Activated naive CD4-positive, alpha-beta T cell treated with Interleukin-2 at 50 U/mL for 16 hours (primary cell): ENCODE results near the gene ITGA11.
"Not testable (repeated sequence)": the region's sequence is repeated elsewhere in the genome, so short reads cannot be mapped to it uniquely, and the experiment has no call there.

Source experiments
- DNase-seq: peaks from one replicate; pipeline ENCODE4 v3.0.0-alpha.2; 2020

The ITGA11 gene

DNA sequence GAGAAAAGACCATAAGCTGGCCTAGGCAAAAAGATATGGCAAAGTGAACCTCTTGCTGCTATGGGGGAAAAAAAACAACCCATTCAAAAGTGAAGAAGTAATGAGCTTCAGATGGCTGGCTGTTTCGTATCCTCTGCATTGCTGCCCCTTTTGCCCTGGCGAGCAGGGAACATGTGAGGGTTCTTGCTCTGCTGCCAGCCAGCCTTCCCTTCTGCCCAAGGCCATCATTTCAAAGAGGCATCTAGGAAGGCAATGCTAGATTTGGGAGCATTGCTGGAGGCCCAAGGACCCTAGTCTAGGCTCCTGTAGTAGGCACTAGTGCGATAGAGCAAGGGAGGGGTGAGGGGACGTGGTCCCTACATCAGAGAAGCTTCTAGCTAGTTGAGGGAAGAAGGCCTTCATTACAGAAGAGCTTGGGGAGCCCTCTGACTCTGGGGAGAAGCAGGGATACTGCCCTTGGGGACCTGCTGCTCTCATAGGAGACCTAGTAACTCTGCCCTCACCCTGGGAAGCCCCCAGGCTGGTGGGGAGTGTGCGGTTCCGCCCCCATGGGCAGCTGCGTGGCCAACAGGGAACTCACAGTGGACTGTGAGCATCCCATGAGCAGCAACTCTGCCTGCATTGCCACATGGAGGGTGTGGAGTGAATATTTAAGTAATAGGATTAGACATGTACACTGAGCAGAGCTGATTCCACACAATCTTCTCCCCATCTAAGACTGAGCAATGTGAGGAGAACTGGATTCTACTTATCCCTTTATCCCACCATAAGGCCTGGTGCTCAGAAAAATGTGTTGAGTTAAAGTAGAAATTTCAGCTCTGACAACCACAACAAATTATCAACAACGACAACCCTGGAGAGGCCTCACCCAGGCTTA, 21.3 kb downstream of the ITGA11 start:
- DNase-seq, result no peak

DNA sequence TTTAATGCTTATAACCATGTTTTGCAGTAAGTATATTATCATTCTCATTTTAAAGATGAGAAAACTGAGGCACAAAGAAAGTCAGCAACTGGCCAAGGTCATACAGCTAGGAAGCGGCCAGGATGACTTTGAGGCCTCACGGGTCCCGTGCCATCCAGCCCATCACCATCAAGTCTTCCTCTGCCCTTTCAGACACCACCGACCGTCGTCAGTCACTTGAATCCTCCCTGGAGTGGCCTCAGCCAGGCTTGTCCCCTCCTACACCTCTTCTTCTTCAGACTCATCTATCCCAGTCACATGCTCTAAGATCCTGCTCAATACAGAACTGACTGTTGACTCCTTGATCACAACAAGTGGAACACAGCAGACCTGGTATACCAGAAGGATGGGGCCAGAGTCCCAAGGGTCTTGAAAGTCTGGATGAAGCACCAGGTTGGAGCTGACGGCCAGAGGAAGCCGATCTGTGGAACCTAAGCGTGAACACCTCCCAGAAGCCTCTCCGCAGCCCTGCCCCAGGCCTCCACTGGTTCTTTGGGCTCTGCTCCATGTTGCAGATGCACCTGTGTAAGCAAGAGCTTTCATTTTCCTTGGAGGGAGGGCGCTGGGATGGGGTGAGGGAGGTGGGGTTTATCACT, 22.1 kb downstream of the ITGA11 start:
- no peak for DNase-seq

GRCh38 chr15:68408971-68409370, 23.0 kb downstream of the ITGA11 start:
- no peak for DNase-seq

GRCh38 chr15:68407886-68408881, 23.8 kb downstream of the ITGA11 start:
- no peak for DNase-seq

DNA sequence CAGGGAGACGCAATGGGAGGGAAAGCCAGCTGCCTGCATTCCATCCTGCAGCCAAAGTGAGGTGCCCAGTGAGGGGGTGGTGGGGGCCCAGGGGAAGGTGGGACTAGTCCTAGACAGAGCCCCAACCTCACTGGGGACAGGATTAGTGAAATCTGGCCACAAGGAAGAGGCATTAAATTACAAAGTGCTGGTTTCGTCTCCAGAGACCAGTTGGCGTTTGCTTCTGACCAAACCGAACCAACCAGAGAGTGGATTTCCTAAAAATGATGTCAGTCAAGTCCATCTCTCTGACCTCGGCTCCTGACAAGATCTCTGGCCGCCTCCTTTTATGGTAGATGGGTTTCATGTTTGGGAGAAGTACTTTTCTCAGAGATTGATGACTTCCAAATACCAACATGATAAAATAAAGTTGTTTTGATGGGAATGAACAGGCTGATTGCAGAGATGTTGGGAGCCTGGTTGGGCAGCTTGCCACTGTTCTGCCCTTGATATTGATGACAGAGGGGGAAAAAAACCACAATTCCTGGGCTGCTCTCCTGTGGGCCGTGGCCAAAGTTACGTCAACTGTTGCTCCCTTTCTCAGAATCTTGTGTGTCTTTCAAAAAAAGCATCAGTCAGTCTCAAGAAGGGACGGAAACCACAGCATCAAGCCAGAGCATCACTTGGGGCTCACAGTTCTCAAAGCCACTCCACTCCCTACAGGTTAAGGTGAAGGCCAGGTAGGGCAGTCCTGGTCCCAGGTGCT, 24.6 kb downstream of the ITGA11 start:
- no peak for DNase-seq

GRCh38 chr15:68405378-68406250, 26.3 kb downstream of the ITGA11 start:
- no peak for DNase-seq

DNA sequence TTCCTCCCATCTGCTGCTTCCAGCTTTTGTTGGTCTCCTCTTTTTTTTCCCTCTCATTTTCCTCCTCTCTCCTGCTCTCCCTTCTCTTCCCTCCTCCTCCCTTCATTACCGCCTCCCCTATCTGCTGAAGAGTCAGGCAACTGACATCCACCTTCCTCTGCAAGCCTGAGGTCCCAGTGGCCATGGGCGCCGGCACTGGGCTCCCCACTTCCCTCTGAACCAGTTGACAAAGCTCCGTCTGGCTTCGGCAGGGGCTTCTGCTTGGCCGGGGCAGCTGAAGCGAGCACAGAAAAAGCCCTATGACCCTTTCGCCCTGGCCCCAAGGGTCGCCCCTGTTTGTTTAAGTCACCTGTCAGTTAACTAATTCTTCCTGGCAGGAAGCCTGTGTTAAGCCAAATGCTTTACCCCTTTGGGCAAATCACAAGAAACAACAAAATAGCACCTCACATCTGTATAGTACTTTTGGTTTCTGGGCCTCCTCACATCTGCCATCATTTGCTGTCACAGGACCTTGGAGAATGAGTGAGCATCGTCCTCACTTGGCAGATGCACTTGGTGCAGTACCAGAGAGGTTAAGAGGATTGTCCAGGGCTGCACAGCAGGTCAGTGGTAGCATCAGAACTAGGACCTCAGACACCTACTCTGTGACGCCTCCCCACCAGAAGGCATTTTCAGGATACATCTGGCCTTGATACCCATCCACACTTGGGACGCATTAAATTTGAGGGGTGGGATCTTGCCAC, 27.7 kb downstream of the ITGA11 start:
- DNase-seq, result no peak

DNA sequence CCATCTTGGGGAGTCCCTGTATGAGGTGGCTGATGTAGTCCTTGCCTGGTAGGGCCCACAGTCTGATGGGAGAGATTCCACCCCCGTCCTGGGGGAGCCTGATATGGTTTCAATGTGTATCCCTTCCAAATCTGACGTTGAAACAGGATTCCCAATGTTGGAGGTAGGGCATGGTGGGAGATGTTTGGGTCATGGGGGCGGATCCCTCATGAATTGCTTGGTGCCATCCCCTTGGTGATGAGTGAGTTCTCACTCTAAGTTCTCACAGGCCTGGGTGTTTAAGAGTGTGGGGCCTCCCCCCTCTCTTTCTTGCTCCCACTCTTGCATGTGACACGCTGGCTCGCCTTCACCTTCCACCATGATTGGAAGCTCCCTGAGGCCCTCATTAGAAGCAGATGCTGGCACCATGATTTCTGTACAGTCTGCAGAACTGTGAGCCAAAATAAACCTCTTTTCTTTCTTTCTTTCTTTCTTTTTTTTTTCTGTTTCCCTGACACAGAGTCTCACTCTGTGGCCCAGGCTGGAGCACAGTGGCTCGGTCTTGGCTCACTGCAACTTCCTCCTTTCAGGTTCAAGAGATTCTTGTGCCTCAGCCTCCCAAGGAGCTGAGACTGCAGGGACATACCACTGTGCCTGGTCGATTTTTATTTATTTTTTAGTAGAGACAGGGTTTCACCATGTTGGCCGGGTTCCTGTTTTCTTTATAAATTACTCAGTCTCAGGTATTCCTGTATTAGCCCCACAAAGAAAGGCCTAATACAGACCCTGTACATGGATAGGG, 28.6 kb downstream of the ITGA11 start:
- DNase-seq, result no peak

DNA sequence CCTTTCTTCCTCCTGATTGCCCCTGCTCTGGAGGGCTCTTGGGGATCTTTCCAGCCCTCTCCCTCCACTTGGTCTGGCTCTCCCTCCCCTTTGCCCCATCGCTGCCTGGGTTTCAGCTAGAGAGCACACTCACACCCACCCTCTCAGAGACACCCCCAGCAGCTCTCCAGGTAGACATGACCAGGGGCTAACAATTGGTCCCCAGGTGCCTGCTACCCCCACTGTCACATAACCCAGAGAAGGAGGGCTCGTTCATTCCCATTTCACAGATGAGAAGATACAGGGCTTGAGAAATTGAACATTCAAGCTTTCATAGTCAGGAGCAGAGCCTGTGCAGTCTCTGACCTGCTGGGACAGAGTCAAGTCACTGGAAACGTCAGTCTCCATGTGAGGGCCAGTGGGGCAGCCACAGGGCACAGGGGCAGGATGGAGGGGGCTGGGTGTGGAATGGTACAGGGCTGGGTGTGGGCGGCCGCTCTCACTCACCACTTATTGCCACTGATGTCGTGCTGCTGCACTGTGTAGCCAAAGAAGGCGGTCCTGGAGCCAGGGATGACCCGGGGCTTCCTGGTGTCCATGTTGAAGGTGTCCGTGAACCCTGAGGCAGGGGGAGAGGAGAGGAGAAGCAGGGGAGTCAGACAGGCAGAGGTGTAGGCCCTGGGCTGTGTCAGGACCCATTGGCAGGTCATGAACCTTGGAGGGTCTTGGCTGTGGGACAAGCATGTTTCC, 29.4 kb downstream of the ITGA11 start:
- DNase-seq, result no peak

DNA sequence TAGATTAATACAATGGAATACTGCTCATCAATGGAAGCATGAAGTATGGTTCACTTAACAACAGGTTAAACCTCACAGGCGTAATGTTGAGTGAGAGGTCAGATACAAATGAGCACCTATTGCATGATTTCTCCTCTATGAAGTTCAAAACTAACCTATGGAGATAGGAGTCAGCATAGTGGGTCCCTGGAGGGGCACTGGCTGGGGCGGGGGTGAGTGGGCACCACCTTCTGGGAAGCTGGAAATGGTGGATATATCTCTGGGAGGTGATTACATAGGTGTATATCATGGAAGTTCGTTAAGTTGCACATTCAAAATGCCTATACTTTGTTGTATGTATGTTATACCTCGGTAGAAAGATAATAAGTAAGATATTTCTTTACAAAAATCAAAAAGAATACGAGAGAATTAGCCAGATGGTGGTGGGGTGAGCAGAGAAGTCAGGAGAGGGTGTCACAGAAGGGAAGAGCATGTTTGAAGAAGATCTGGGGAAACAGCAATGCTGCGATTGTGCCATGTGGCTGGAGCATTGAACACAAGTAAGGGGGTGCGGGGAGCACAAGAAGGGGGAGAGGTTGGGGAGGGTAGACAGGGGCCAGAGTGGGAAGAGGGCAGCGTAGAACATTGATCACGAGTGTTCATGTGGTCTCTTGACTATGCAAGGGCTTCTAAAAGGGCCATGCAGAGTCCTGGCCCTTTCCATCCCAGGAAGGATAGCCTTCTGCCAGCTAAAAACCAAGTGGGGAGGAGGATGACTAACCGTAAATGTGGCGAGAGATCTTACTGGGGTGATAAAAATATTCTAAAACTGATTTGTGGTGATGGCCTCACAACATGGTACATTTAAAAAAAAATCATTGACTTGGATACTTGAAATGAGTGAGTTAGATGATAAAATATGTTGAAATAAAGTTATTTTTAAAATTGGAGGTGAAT, 30.2 kb downstream of the ITGA11 start:
- DNase-seq, result no peak

GRCh38 chr15:68400066-68400456, 31.9 kb downstream of the ITGA11 start:
- no peak for DNase-seq

- DNase-seq, result no peak
These were observed 32.6 kb downstream of the ITGA11 start for GRCh38 chr15:68399096-68400065.

DNA sequence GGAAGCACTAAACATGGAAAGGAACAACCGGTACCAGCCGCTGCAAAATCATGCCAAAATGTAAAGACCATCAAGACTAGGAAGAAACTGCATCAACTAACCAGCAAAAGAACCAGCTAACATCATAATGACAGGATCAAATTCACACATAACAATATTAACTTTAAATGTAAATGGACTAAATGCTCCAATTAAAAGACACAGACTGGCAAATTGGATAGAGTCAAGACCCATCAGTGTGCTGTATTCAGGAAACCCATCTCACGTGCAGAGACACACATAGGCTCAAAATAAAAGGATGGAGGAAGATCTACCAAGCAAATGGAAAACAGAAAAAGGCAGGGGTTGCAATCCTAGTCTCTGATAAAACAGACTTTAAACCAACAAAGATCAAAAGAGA, 34.0 kb downstream of the ITGA11 start:
- not testable (repeated sequence) for DNase-seq

DNA sequence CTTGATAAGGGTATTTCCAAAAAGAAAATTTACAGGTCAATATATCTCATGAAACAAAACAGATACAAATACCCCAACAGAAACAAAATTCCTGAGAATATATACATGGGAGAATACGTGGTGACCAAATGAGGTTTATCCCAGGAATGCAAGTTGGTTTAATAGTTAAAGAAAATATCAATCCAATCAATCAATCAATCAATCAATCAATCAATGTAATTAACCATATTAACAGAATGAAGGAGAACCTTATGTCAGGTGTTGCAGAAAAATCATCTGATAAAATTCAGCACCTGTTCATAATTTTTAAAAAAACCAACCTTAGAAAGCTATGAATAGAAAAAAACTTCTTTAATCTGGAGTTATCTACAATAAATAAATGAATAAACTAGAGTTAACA, 35.9 kb downstream of the ITGA11 start:
- no peak for DNase-seq

DNA sequence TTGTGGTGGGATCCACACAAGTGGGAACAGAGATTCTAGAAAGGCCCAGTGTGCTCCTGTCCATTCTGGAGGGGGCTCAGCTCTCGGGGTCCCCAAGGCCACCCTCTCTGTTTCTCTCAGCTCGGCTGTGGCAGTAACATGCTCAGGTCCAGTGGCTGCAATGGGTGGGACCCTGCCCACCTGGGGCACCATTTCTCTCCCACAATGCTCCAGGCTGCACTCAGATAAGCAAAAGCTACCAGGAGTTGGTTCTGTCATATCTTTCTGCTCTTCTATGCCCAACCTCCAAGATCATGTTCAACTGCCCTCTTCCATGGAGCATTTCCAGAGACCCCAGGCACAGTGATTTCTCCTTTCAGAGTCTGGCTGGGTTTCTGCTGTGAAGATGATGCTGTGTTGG, 40.8 kb downstream of the ITGA11 start:
- DNase-seq, result no peak

GRCh38 chr15:68389936-68390817, 41.8 kb downstream of the ITGA11 start:
- DNase-seq, result no peak
